ENCODE results near the gene SLAIN1. TPM values are rescaled to one million over a fixed set of nuclear protein-coding genes. Genes with fewer than 3 reads are reported as not detected.

SLAIN1 gene
- total RNA-seq, 2 experiments from 2014 or later = 16.4 to 31.7 TPM

DNA sequence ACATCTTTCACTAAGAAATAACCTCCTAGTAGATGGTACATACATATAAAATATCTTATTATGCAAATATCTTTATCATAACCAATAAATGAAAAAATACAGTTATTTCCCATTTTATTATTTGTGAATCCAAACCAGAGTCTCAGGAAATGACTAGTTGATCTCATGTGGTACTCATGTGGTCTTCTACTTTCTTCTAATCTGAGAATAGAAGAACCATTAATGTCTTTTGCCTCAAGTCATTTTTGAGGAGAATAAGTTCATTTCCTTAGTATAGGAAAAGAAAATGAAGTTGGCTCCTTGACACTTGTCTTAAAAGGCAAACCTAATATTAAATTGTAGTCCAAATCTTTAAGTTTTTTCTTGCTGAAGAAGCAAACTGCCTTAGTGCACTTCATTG is 114.5 kb downstream of the SLAIN1 start:
- no peaks in the 10 kb centered on the region for H3K9me2 ChIP-seq (ENCODE audit: insufficient read depth, low read length)
- H3K9me3 ChIP-seq (ENCODE audit: low read length) = no peaks in the 10 kb centered on the region
- H3K4me3 ChIP-seq (ENCODE audit: low read depth, low read length, poor library complexity, severe bottlenecking) = no peak overlapping the region
- DNase-seq (ENCODE audit: low spot score) = no peak
- ChIA-PET POLR2A (interaction anchor here (1.5 kb wide), 1 partner anchor 14 kb away, joined by 4 read pairs; no protein-coding TSS in a partner anchor), CTCF (ENCODE audit: unreplicated experiment) (no interaction called here)
- no peaks in the 10 kb centered on the region for H3K36me3 ChIP-seq (ENCODE audit: insufficient read depth, low read length)
- BruUV-seq (replicated peaks) = no TSS peak
- H3K79me2 ChIP-seq (ENCODE audit: insufficient read depth, low read depth, low read length) = no peaks in the 10 kb centered on the region
- no peak overlapping the region for H3K4me2 ChIP-seq (ENCODE audit: low read length)
- H3K27ac ChIP-seq (ENCODE audit: low read depth, low read length, poor library complexity, severe bottlenecking) = no peak overlapping the region
- H3K4me1 ChIP-seq (ENCODE audit: insufficient read depth, low read length, poor library complexity, severe bottlenecking) = no peaks in the 10 kb centered on the region
- TF ChIP-seq, protein P1, sequence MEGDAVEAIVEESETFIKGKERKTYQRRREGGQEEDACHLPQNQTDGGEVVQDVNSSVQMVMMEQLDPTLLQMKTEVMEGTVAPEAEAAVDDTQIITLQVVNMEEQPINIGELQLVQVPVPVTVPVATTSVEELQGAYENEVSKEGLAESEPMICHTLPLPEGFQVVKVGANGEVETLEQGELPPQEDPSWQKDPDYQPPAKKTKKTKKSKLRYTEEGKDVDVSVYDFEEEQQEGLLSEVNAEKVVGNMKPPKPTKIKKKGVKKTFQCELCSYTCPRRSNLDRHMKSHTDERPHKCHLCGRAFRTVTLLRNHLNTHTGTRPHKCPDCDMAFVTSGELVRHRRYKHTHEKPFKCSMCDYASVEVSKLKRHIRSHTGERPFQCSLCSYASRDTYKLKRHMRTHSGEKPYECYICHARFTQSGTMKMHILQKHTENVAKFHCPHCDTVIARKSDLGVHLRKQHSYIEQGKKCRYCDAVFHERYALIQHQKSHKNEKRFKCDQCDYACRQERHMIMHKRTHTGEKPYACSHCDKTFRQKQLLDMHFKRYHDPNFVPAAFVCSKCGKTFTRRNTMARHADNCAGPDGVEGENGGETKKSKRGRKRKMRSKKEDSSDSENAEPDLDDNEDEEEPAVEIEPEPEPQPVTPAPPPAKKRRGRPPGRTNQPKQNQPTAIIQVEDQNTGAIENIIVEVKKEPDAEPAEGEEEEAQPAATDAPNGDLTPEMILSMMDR (conservative IDR thresholded peaks at IDR 0.05; ENCODE audit: low read length) = no peak
- TF ChIP-seq EZH2phosphoT487 (IDR thresholded peaks at IDR 0.05; ENCODE audit: borderline replicate concordance, low read depth, low read length) = no peak
- intact Hi-C loops (cut with micrococcal nuclease; ENCODE audit: unreplicated experiment) = no loop called here
- no peak overlapping the region for H2AFZ ChIP-seq (ENCODE audit: low read length)
- H4K20me1 ChIP-seq (ENCODE audit: insufficient read depth, low read length) = no peaks in the 10 kb centered on the region

Small RNA genes within 50 kb of the gene (microRNA-seq; reads per million reads assigned to microRNA genes)
- not detected for gene MIR3665 (ENCODE audit: borderline replicate concordance)

Small RNA genes within 50 kb of the gene (small RNA-seq; reads per million reads assigned to genes)
- gene MIR3665 (not detected), gene SPTLC1P5 (not detected)

Other genes with a start within 250 kb of the SLAIN1 start
- gene SCEL, start 162.0 kb upstream of the SLAIN1 start, total RNA-seq (2014; rRNA removed; shearing (Covaris generic)) = not detected in 2 replicates
- gene SCEL, start 162.0 kb upstream of the SLAIN1 start, total RNA-seq (2022) = not detected in 2 replicates
- gene EDNRB, start 221.1 kb downstream of the SLAIN1 start, total RNA-seq (2014; rRNA removed; shearing (Covaris generic)) = not detected in 2 replicates
- not detected in 2 replicates for gene EDNRB, start 221.1 kb downstream of the SLAIN1 start, total RNA-seq (2022)

Measured in OCI-LY7 (cell line).